HL-60 (cell line): ENCODE measurements around the gene IER2.
"Not testable (repeated sequence)": the region's sequence is repeated elsewhere in the genome, so short reads cannot be mapped to it uniquely, and the experiment has no call there.

Experiments used
- POLR2AphosphoS5 ChIP-seq: IDR thresholded peaks from 2 replicates; pipeline ENCODE4 v1.6.1; 2012; ENCODE audit warnings: low read depth
- TF ChIP-seq, protein P1 (sequence below): IDR thresholded peaks from one replicate; pipeline ENCODE4 v1.5.1; 2011; ENCODE audit warnings: low read length, control low read depth, inconsistent platforms; ENCODE audit not compliant: insufficient read depth

- TF ChIP-seq, protein P1, sequence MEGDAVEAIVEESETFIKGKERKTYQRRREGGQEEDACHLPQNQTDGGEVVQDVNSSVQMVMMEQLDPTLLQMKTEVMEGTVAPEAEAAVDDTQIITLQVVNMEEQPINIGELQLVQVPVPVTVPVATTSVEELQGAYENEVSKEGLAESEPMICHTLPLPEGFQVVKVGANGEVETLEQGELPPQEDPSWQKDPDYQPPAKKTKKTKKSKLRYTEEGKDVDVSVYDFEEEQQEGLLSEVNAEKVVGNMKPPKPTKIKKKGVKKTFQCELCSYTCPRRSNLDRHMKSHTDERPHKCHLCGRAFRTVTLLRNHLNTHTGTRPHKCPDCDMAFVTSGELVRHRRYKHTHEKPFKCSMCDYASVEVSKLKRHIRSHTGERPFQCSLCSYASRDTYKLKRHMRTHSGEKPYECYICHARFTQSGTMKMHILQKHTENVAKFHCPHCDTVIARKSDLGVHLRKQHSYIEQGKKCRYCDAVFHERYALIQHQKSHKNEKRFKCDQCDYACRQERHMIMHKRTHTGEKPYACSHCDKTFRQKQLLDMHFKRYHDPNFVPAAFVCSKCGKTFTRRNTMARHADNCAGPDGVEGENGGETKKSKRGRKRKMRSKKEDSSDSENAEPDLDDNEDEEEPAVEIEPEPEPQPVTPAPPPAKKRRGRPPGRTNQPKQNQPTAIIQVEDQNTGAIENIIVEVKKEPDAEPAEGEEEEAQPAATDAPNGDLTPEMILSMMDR, result not testable (repeated sequence)
- TF ChIP-seq POLR2AphosphoS5, result not testable (repeated sequence)
Measured at GRCh38 chr19:13166151-13166550, 15.9 kb downstream of the IER2 start.
